GM03348 (cell line): ENCODE data around the gene GPR156.
A peak's percentile ranks its signal among the peaks of the same experiment; 100 is the strongest.

ENCODE experiments used
- DNase-seq: peaks from one replicate; pipeline ENCODE4 v3.0.0; 2012; ENCODE audit warnings: low spot score

The GPR156 gene

GRCh38 chr3:120193554-120193953, 91.5 kb downstream of the GPR156 start:
- no peak for DNase-seq

DNA sequence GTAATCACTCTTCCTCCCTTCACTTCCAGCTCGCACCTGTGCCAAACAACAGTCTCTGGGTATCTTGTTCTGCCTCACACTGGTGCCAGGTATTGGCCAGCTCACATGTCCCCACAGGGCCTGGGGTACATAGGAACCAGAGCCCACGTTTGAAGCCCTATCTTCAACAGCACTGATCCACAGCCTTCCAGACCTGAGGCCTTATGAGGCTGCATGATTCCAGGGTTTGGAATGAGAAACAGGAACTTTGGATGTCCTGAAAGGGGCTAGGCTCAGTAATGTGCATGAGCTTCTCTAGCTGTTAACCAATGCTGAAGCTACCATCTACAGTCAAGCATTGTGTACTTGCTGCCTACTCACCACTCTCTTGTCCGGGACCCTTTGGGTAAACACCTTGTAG, 92.4 kb downstream of the GPR156 start:
- DNase-seq, result no peak

DNA sequence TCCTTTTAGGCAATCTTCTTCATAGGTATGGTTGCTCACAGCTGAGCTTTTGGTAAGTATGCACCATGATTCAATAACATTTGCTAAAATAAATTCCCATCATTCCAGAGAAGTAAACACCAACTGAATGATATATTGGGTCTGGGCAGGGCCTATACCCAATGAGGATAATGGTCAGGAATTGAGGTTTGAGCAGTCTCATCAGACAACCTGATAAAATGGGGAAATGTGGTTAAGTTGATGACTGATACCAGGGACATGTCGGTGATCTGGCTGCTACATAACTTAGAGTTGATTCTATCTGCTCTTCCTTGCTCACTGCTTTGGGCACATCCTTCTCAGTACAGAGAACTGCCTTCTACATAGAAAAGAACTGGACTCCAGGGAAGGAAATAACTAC, 92.9 kb downstream of the GPR156 start:
- peak; percentile 61 for DNase-seq

- peak; percentile 63 for DNase-seq
These were observed 102.2 kb downstream of the GPR156 start for GRCh38 chr3:120182613-120183511.

DNA sequence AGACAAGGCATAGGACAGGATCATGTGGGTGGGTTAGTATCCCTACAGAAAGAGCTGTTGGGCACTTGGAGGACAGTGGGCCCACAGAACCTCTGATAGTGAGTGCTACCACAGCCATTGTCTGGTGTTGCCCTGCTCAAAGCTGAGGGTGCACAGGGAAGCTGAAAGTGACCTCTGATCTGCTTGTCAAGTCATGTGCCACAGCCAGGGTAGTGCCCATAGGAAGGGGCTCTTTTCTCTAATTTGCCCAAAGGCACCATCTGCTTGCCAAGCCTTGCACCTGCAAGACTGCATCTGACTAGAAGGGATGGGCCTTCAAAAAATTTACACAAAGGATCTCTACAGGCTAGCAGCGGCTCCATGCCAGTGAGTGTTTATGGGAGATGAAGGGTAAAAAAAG, 103.4 kb downstream of the GPR156 start:
- no peak for DNase-seq

GRCh38 chr3:120180731-120181412, 104.2 kb downstream of the GPR156 start:
- DNase-seq, result no peak

GRCh38 chr3:120177707-120178306, 107.2 kb downstream of the GPR156 start:
- DNase-seq, result peak; percentile 30

GRCh38 chr3:120177151-120177550, 107.9 kb downstream of the GPR156 start:
- DNase-seq, result peak; percentile 83

DNA sequence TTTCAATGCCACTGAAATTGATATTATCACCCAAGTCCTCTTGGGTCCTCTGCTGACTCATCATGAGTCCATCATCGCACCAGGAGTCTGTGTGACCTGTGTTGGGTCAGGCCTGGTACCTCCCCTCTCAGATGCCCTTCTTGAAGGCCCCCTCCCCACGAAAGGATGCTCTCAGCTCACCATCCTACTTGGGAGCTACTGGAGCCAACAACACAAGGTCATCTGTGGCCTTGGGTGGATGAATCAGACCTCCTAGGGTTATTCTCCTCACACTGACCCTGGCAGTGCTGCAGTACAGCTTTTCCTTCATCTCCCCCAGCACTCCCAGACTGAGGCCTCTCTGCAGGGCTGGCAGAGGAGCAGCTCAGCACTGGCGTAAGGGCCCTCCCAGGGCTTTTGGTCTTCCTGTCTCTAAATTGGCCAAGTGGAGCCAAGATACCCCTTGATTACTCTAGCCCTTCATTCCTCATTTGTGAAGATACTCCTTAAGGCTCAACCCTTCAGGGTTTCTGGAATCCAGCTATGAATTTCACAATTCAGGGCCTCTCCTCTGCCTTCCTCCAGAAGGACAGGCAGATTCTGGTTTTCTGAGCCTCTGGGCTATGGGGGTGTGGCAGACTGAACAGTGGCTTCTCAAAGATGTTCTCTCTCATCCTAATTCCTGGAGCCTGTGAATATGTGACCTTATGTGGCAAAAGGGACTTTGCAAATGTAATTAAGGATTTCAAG, 110.0 kb downstream of the GPR156 start:
- no peak for DNase-seq

GRCh38 chr3:120173056-120173675, 111.9 kb downstream of the GPR156 start:
- no peak for DNase-seq

- peak; percentile 77 for DNase-seq
These were observed 113.0 kb downstream of the GPR156 start for GRCh38 chr3:120172070-120172469.

- DNase-seq, result no peak
These were observed 113.7 kb downstream of the GPR156 start for GRCh38 chr3:120171134-120171873.

DNA sequence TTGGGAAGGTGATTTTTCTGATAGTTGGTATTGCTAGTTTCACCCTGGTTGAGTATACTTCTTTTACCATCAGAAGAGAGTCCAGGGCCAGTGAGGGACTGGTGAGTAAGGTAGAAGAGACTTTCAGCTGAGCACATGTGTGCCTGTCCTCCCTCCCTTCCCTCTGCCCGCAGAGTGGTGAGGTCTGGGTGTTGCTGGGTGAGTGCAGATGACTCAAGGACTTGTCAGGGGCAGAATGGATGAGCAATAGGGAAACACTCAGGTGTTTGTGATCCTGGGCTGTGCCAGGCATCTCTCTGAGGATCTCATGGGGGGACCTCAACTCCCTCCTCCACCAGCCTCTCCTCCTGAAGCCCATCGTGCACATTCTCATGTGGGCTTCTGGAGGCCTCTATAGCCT, 114.8 kb downstream of the GPR156 start:
- DNase-seq, result peak; percentile 67

GRCh38 chr3:120169407-120169806, 115.6 kb downstream of the GPR156 start:
- DNase-seq, result no peak

DNA sequence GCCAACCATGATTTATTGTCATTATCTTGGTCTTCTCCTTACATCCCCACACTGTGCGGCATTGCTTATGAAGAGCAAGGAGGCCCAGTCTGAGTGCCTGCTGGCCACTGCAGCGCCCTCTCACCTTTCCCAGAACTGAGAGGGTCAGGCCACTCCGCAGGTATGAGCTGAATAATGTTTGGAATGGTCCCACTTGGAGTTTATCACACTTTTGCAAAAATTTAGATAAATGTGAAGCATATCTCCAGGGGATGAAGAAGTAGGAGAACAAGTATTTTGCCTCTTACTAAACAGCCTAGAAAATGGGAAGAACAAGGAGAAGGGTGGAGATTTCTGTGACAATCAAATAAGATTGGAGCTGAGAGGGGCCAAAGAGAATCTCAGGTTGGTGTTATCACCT, 116.4 kb downstream of the GPR156 start:
- no peak for DNase-seq

- DNase-seq, result no peak
These were observed 117.0 kb downstream of the GPR156 start for GRCh38 chr3:120168038-120168437.

DNA sequence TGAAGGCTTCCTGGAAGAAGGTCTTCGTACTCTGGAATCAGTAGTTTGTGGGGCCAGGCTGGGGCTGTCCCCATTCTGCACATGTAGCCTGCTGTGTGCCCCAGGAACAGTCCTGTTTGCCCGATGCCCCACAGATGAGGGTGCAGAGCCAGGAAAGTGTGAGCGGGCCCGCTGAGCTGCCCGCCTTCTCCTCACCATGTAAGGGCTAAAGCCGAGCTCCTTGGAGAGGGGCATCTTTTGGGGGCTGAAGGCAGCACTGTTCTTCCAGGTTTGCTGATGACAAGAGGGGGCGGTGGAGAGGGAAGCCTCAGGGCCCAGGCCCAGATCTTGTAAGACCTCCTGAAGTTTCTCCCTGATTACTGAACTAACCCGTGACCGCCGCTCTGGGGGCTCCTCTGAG, 117.5 kb downstream of the GPR156 start:
- DNase-seq, result no peak

DNA sequence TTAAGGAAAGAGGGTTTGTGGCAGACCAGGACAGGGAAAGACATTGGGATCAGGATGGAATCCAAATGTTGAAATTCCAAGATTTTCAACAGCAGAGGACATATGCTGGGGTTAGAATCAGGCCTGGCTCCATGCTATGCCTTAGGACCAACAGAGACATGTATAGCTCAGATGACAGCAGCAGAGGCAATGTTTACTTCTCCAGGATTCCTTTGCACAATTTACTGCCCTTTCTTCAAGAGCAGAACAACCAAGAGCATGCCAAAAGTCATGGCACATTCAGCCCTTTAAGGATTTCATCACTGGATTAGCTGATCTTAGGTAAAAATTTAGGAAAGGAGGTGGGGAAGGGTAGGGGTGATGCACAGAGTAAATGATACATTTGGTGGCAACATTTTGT, 121.2 kb downstream of the GPR156 start:
- no peak for DNase-seq

DNA sequence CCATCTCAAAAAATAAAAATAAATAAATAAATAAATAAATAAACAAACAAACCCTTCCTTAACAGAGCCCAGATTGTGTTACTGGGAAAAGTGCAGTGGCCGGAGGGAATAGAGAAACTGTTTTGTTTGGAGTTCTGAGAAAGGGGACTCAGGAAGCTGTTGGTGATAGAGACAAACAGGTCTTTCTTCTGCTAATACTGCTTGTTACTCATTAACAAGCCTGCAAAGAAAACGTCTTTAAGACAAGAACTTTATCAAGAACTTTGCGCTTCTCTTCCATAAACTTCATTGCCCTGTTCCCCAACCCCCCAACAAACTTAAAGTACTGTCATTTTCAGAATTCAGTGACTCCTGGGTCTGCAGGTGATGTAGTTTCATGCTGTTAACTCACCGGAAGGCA, 122.0 kb downstream of the GPR156 start:
- no peak for DNase-seq

DNA sequence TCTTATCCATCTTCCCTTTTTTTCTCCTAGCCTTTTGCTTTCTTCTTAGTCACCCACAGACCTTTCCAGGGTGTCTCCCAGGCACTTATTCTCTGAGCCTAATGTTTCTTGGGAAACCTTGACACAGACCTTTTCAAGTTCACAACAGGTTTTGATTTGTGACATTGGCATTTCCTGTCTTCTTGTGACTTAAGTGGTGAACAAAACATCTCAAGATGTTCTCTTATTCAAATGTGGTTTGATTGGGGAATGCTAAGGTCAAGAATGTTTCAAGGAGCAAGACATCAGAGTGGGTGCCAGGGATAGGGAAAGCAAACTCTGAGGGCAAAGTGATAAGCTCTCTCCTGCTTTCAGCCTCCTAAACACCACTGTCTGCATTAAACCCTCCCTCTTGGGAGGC, 122.6 kb downstream of the GPR156 start:
- DNase-seq, result peak; percentile 46

- DNase-seq, result no peak
These were observed 123.1 kb downstream of the GPR156 start for GRCh38 chr3:120161902-120162301.
